ENCODE measurements around the gene TUBGCP2.

TUBGCP2 gene

DNA sequence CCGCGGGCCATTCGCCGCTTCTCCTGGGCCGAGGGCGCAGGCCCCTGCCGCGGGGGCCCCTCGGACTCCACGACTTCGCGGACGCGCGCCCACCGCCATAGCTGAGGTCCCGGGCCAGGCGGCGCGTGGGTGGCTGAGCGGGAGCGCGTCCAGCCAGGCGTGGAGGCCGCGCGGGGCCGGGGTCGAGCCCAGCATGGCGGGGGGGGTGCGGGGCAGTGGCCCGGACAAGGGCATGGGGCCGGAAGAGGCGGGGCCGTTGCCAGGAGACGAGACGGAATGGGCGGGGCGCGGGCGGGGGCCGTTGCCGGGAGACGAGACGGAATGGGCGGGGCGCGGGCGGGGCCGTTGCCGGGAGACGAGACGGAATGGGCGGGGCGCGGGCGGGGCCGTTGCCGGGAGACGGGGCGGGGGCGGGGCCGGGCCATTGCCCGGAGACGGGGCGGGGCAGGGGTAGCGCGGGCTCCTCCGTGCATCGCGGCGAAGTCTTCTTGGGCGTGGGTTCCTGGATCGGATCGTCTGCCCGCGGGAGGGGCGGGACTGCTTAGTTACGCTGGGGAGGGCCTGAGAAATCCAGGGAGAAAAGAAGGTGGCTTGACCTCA, 46.8 kb downstream of the TUBGCP2 start:
- peak; percentile 68 for DNase-seq

DNA sequence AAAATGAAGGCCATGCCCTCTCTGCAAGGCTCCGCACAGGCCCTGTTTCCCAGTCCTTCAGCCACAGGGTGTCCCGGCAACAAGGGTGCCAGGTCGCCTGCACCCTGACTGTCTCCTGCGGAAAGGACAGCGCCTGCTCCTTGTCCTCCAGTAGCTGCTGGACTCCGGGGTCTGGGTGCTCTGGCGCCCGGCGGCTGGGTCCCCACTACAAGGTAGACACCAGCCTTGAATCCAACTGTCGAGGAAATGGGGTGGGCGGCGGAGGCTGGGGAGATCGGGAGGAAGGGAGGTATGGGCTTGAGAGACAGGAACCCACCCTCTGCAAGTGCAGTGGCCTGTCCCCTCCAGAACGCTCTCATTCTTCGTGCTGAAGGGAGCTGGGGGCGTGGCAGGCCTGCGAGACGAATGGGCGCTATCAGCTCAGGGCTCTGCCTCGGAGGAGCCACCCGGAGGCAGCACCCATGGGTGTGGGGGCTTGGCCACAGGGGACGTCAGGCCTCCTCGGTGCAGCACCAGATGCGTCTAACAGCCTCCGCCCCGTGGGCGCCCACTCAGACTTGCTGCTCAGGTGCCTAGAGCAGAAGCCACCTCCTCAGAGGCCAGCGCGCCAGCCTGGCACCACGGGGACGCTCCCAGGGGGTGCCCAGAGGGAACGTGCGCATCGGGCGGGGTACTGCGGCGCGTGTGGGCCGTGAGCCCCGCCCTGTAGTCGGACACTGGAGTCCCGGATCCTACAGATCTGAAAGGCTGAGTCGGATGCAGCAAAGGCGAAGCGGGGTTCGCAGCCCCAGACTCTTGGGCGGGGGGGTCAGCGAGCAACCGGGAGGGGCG, 47.6 kb downstream of the TUBGCP2 start:
- peak; percentile 35 for DNase-seq

DNA sequence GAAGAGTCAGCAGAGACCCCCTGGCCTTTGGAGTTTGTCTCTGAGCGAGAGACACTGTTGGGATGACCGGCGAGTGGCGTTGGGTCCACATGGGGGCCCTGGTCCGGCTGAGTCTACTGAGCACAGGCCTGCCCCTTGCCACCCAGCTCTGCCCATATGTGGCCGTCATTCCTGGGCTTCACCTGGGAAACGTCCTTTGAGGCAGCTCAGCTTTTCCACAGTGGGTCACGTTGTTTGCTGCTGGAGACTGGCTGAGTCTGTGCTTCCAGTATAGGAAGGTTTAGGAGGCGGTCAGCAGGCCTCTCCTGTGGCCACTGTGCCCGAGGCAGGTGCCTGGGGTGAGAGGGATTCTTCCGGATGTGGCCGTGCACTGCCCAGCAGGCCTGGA, 49.1 kb downstream of the TUBGCP2 start:
- DNase-seq = no peak

DNA sequence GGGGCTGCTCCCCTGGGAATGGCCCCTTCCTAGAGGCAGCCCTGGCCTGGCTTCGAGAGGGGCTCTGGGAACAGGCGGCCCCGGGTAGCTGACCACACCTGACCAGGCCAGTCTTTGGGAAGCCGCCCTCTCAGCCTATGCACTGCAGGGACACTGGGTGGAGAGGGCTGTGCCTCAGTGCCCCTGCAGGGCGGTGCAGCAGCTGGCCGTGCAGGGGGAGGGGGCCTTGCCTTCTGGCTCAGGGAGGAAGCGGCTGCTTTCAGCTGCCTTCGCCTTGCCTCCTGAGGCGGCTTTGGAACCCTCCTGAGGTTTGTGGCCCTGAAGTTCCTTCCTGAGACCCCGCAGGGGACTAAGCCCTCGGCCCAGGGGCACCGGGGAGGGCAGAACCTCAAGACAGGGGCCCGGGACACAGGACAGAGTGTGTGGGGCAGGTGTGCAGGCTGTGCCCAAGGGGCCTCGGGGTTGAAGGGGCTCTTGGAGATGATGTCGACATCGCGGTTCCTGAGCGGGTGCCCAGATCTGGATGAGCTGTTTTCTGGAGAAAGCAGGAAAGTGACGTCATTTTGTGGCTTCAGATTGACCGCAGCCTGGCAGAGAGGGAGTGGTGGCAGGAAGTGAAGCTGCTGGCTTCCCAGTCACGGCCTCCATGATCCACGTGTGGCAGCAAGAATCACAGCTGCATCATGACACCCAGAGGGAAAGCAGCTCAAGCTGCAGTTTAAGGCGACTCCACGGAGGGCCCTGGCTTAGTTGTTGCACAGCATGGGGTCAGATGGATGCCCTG, 49.7 kb downstream of the TUBGCP2 start:
- DNase-seq = peak; percentile 64

DNA sequence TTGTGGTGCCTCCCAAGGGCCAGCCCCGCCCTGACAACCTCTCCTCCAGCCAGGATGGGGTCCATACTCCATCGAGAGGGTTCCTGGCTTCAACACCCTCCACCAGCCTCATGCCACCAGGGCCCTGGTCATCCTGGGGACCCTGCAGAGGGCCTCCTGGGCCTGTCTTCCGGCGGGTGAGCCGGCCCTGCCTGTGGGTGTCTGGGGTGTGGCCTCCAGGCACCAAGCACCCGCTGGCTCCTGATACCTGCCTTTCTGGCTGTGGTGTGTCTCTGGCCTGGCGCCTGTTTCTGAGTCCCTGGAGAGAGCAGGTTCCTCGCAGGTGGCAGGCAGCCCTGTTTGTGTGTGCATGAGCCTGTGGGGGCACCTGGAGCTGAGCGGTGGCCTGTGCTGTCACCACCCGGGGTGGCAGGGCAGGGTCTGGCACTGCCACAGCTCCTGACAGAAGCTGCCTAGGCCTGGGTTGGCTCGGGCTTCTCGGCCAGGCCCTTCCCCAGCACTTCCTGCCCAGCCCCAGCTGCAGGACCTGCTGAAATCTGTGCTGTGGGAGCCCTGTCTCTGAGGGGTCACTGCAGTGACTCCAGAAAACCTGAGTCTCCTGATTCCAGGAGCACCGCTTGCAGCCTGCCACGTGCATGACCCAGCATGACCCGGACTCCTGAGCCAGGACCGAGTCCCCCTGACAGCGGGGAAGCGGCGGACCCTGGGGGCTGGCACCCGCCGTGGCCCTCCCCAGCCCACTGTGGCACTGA, 50.4 kb downstream of the TUBGCP2 start:
- DNase-seq = peak; percentile 80

DNA sequence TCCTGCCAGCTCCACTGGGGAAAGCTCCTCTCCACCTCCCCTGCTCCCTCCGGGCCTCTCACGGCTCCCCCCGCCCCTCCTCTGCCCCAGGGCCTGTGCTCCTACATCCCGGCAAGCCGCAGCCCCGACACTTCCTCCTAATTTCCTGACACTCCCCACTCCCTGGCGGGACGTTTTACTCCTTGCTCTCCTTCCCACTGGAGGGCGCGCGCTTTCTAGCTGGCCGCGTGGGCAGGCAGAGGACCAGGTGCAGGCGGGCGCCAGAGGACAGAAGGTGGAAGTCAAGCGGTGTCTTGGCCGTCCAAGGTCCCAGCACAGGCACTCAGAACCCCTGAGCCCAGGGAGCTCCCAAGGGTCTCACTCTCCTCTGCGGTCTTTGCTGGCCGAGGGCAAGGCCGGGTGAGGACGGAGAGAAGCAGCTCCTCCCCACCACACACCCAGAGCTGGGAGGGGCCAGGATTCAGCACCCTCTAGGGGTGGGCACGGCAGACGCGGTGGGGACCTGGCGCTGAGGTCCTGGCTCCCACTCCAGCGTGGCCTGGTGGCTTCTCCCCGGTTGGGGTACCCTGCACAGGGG, 51.1 kb downstream of the TUBGCP2 start:
- DNase-seq = peak; percentile 54

DNA sequence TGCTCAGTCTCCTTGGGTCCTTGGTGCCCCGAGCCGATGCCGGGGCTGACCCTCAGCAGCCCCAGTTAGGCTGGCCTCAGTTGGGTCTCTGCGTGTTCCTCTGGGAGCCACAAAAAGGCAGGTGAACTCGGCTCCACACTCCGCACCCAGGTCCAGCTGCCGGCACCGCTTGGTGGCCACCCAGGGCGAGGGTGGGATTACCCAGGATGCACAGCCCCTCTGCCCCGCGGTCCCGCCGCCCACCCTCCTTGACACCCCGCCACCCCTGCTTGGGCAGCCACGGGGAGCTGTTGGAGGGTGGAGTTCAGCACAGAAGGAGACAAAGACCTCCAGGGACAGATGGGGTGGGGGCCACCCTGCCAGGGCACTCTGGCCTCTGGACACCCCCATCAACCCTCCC, 53.3 kb downstream of the TUBGCP2 start:
- DNase-seq = no peak

DNA sequence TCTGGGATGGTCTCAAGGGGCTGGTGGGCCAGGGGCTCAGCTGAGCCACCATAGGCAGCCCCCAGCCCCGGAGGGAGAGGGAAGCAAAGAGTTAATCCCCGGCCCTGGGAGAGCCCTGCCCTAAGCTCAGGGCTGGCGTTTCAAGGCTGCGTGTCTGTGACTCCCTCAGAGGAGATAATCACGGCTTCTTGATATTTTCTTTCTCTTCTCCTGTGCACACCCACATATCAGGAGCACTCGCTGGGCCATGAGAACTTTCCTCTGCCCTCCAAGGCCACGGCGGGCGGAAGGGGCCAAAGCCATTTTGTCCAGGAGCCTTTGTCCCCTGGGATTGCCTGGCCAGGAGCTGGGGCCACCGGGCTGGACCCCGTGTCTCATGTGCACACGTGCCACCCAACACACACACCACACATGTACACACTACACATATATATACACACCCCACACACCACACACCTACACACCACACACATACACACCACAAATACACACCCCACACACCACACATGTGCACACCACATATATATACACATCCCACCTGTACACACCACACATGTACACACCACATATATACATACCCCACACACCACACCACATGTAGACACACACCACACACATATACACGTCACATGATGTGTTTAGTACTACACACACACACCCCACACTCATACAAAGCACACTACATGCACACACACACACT, 54.1 kb downstream of the TUBGCP2 start:
- DNase-seq = no peak

DNA sequence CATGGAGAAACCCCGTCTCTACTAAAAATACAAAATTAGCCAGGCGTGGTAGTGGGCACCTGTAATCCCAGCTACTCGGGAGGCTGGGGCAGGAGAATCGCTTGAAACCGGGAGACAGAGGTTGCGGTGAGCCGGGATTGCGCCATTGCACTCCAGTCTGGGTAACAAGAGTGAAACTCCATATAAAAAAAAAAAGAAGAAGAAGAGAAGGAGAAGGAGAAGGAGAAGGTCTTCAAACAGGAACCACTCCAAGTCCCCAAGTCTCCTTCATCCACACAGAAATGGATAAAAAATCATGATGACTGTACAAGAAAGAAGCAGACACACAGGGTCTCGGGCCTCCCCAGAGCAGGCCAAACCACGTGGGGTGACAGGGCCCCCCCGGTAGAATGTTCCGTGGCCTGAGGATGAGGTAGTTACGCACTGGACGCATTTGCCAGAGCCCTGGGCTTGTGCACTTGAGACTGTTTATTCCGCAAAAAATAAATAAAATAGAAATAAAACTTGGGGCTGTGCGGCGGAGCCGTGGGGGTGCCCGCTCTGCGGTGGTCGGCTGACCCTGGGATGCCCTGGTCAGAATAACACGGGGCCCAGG, 55.2 kb downstream of the TUBGCP2 start:
- no peak for DNase-seq

DNA sequence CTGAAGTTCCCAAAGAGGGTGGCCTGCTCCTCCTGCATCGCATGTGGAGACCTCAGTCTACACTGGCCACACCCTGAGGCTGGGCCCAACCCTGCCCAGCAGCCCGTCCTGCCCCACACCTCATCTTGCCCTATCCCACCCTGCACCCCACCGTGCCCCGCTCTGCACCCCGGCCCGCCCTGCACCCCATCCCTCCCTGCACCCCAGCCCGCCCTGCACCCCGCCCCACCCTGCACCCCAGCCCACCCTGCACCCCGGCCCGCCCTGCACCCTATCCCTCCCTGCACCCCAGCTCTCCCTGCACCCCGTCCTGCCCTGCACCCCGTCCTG, 56.5 kb downstream of the TUBGCP2 start:
- DNase-seq = no peak

DNA sequence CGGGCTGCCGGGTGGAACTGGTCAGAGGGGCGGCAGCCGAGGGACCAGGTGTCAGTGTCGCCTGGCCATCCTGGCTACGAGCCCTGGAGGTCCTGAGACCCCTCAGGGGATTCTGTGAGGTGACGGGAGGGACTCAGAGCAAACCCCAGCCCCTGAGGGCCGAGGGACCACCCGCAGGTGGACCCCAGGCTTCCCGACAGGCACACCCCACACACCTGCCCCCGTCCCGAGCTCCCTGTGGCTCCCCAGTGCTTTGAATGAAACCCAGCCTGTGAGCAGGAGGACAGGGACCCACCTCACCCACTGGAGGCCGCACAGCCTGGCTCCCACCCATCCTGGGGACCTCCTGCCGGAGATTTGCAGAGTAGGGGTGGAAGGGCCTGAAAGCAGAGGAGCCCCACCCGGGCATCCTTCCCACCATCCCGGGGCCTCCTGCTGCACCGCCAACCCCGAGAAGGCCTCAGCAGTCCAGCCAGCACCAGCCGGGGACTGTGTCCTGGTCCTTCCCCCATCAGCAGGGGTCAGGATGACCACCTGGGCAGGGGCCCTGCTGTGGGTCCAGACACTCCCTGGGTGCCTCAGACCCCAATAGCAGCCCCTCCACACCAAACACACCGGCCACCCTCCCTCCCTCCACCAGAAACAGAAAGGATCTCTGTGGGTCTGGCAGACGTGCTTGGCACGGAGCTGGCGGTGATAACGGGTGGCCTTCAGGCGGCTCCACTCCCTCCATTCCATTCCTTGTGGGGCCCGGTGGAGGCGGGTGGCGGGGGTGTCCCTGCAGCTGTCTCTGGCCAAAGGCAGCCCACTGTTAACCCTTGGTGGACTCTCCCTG, 57.1 kb downstream of the TUBGCP2 start:
- DNase-seq = no peak

DNA sequence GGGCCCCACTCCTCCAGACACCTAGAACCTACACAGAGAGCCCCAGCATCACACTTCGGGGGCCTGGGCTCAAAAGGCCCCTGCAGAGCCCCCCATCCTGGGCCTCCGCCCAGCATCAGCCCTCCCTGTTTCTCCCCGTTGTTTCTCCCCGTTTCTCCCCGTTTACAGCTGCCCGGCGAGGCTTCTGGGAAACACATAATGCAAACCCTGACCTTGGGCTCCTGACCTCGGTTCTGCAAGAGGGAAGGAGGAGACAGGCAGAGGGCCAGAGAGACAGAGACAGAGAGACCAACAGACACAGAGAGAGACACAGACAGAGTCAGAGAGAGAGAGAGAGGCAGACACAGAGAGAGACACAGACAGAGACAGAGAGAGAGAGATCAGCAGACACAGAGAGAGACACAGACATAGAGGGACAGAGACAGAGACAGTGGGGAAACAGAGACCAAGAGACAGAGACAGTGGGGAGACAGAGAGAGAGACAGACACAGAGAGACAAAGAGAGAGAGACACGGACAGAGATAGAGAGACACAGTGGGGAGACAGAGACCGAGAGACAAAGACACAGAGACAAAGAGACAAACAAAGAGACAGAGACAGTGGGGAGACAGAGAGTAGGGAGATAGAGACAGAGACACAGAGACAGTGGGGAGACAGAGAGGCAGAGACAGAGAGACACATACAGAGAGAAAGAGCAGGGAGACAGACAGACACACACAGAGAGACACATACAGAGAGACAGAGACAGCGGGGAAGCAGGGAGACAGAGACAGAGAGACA, 58.5 kb downstream of the TUBGCP2 start:
- DNase-seq = no peak

DNA sequence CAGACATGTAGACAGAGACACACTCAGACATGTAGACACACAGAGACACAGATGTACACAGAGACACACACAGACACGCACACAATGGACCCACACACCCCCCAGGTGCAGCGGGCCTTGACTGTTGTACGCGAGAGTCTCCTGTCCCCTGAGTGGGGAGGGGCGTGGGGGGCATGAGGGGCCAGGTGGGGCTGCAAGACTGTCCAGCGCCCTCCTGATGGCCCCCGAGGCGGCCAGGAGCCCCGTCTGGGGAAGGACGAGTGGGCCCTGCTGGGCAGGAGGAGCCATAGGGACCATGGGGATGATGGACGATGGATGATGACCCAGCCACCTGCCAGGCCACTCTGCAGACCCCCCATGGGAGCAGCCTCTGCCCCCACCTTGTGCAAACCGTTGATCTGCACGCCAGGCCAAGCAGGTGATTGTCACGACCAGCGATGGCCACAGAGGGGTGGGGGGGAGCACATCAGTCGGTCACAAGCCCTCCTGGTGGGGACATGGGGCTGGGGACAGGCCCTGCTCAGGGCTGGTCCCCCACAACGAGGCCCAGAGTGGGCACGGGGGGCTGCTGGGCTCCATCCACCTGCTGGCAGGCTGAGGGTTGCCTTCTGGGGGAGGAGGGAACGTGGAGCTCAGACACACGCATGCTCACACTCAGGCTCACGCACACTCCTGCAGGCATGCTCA, 59.4 kb downstream of the TUBGCP2 start:
- DNase-seq = no peak

DNA sequence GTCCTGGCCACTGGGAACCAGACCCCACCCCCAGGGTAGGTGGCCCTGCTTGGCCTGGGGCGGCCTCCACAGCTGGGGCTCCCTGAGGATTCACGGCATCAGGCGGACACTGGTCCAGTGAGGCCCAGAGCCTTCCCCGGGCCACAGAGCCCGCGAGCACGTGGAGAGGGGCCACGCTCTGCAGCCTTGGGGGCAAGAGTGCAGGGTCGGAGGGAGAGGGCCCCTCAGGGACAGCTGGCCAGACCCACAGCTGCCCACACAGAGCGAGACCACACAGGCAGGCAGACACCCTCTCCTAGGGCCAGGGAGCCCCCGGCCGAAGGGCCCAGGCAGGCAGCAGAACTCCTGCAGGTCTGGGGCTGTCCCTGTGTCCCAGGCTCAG, 60.3 kb downstream of the TUBGCP2 start:
- DNase-seq = no peak

DNA sequence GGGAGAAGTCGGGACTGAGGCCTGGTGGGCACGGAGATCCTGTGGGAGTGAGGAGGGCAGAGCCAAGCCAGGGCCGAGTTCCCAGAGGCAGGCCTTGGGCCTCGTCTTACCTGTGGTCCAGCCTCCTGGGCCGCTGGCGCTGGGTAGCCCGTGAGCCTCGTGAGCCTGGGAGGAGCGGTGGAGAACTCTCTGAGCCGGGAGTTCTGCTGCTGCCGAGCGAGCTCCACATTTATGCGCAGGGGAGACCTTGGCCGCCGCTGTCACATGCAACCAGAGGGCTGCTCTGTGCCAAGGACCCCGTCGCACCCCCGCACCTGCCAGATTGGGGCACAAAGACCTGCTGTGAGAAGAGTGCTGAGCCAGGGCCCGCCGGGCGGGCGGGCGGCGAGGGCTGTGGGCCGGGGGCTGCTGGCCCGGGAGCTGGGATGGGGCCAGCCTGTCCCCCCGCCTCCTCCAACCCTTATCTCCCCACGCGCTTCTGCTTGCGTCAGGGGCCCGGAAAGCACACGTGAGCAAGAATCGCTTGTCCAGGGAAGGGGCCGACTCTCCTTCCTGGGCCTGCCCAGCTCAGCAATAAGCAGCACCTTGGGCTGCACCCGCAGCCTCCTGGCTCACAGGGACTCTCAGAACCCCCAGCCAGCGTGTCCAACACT, 60.9 kb downstream of the TUBGCP2 start:
- DNase-seq = no peak

DNA sequence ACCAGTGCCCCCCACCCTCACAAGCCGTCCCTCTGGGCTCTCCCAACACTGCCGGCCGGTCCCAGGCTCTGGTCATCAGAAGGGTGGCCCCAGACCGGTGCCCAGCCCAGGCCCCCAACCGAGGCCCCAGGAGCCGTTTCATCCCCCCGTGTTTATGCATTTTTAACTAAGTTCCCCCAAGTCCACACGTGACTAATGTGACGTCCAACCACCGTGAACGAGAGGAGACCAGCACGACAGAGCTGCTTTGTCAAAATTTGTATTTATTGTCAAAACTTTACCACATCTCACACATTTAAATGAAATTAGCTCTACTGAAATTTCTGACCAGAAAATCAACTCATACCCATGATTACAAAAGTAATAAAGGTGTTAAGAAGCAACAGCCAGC, 62.4 kb downstream of the TUBGCP2 start:
- DNase-seq = no peak

DNA sequence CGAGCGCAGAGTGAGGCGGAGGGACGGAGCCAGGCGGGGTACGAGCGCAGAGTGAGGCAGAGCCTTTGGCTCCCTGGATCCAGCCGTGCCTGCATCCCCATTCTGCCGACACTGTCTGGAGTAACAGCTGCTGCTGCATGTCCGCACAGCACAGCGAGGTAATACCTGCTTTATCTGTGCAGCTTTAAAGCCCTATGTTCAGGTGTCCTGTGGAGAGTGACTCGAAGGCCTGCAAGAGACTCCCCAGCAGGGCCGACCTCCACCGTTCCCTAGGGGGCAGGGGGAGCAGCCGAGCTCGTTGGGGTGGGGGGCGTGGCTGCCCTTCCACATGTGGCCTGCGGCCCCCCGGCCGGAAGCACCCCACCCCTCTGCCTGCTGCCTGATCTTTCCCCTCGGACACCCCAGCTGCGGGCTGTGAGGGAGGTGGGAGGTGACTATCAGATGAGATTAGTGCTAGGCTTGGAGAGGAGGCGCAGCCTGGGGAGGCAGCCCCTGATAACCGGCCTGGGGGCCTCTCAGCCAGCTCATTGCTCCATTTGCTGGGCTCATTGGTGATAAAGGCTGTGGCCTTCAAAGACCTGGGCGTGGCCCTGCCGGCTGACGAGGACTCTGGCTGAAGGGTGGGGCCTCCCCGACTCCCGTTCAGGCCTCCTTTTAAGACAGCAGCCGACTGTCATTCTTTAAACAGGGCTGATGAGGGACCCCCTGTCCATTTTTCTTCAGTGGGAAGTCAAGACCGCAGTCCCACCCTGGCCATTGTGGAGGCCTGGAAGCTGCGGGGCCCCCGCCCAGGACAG, 63.0 kb downstream of the TUBGCP2 start:
- DNase-seq = no peak

DNA sequence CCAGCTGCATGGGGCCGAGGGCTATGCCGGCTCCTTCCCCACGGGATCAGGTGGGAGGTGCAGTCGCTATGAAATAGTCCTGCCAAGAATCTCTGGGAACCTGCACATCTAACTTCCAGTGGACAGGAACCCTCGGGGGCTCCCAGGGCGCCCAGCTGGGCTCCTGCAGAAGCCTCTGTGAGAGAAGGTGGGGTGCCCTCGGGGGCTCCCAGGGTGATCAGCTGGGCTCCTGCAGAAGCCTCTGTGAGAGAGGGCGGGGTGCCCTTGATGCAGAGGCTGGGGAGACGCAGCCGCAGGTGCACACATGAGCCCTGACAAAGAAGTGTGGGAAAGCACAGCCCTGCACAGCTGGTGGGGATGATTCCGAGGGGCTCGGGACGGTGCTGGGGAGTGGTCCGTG, 65.1 kb downstream of the TUBGCP2 start:
- no peak for DNase-seq

Data from RPMI8226 (cell line).